HG02938 (cell line): ENCODE data around the gene ATP1A2.

ENCODE experiments used
- ATAC-seq: cut with Tn5 transposase; IDR thresholded peaks from one replicate; pipeline ENCODE4 v1.9.1; 2021; ENCODE audit warnings: mild to moderate bottlenecking, moderate library complexity; ENCODE audit not compliant: unreplicated experiment

Gene ATP1A2

GRCh38 chr1:160084771-160085321 lies 30.7 kb upstream of the ATP1A2 start:
- ATAC-seq = no peak

GRCh38 chr1:160085686-160086455 lies 29.7 kb upstream of the ATP1A2 start:
- no peak for ATAC-seq

GRCh38 chr1:160086456-160086892 lies 29.1 kb upstream of the ATP1A2 start:
- ATAC-seq = no peak

DNA sequence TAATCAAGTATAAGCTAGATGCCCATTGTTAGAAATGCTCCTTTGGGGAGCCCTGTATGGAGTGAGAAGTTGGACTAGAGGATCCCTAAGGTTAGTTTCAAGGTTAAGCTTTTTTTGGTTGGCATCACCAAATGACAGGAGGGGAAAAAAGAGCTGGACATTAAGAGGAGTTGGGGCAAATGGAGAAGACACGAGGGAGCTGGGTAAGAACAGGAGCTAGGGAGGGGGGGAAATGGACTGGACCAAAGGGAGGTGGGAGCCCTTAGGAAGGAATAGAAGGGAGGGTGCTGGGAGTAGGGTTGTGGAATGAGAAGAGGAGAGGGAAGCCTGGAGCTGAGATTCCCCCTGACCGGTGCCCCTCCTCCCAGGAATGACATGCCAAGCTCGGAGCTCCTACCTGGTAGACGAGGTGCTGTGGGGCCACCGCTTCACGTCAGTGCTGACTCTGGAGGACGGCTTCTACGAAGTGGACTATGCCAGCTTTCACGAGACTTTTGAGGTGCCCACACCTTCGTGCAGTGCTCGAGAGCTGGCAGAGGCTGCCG lies 28.4 kb upstream of the ATP1A2 start:
- ATAC-seq = no peak

DNA sequence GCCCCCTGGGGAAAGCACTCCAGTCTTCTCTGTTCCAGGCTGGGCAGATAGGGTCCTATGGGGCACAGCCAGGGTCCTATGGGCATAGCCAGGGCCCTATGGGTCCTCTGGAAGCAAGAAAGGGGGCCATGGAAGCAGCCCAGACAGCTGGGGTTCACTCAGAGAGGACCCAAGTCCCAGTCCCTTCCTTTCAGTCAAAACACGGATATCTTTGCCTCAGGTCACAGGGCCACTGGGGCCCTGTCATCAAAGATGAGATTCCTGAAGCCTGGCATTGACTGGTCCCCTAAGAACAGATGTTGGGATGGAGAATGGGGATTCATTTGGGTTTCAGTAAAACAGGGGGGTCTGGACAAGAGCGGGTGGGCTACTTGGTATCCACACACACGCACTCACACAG lies 25.7 kb upstream of the ATP1A2 start:
- ATAC-seq = no peak

GRCh38 chr1:160090760-160091159 lies 24.8 kb upstream of the ATP1A2 start:
- ATAC-seq = no peak

DNA sequence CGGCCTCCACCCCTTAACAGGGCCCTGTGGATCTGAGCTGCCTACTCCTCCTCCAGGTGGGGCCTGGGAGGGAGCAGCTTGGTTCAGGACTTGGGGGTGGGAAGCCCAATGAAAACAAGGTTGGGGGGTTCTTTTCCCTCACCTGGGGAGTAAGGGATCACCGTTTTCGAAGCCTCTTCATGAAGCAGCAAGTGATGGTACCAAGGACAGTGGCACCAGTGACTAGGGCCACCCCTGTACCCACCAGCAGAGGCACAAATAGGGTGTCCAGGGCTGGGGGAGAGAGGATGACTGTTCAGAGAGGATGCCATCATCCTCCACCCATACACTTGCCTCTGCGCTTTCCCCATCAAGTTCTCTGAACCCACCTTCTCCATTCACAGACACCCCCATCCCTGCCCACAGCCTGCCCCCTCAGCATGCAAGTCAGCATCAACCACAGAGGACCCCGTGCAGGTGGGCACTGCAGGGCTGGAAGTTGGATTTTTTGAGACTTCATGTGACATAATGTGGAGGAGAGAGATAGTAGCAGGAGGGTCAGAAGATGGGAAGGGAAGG lies 23.8 kb upstream of the ATP1A2 start:
- no peak for ATAC-seq

GRCh38 chr1:160092366-160093068 lies 23.0 kb upstream of the ATP1A2 start:
- no peak for ATAC-seq

DNA sequence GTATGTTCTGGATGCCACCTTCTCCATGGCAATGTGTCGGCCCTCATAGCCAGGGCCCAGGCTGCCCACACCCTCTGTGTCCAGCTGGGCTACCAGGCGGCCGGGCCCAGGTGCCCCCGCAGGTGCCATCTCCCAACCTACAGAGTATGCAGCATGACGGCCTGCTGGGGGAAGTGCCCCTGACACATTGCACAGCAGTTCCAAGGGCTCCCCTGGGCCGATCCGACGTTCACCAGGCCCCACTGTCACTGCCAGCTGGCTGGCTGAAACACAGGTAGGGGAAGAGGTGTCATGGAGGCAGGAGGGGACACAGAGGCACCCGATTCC lies 22.5 kb upstream of the ATP1A2 start:
- ATAC-seq = no peak

- ATAC-seq = no peak
These were observed 21.8 kb upstream of the ATP1A2 start for GRCh38 chr1:160093624-160094290.

DNA sequence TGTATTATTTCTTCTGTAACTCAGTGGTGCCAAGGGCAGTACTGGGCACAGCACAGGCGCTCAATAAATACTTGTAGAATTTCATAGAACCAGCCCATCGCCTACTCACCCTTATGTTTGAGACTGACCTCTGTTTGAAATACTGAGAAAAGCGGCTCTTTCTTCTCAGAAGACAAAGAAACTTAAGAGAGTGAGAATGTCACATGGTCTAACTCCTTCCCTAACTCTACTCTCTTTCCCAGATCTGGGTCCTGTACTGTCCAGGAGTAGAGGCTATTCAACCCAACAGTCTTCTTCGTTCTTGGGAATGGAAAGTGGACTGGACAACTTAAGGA lies 21.3 kb upstream of the ATP1A2 start:
- ATAC-seq = no peak

DNA sequence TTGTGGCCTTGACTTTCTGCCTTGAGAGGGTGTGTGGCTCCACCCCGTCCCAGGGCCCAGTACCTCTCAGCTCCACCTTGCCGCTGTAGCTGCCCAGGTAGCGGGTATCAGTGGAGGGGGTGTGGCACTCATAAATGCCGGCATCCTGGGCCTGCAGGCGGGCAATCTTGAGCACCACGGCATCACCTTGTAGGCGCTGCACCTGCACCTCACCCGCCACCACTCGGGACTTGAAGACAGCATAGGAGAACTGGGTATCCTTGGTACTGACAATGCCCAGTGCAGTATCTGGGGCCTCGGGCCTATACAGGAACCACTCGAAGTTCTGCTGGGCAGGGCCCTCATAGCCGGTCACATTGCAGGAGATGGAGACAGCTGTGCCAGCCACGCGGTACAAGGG lies 20.8 kb upstream of the ATP1A2 start:
- no peak for ATAC-seq

GRCh38 chr1:160095382-160096105 lies 20.0 kb upstream of the ATP1A2 start:
- ATAC-seq = no peak

- no peak for ATAC-seq
These were observed 19.1 kb upstream of the ATP1A2 start for GRCh38 chr1:160096274-160097116.

DNA sequence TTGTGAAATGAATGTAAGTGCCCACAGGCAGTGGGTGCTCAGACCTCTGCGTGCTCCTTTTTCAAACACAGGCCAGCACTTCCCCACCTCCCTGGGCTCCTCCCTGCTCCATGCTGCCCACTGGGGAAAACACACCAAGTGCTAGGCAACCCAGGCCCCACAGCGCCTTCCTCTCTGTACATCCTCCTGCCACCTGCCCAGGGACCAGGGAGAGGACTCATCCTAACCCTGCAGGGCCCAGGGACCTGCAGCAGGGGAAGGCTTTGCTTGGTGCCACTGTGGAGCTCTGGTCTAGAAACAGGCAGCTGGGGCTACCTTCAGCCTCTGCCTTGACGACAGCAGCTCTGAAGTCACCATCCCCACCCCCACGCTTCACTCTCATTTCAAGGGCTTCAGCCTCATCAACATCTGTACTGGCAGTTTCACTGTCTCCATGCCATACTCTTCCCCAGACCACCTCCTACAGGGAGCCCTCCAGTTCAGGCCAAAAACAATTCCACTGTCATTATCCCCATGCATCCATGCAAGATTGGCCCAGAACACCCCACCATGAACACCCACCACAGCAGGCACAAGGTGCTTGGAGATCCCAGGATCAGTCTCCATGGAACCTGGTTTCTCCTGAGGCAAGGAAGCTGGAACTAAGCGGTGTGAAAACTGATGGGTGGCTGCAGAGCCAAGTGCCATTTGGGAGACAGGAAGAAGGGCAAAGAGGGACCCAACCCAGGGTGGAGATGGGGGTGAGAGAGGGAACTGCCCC lies 18.2 kb upstream of the ATP1A2 start:
- ATAC-seq = no peak

DNA sequence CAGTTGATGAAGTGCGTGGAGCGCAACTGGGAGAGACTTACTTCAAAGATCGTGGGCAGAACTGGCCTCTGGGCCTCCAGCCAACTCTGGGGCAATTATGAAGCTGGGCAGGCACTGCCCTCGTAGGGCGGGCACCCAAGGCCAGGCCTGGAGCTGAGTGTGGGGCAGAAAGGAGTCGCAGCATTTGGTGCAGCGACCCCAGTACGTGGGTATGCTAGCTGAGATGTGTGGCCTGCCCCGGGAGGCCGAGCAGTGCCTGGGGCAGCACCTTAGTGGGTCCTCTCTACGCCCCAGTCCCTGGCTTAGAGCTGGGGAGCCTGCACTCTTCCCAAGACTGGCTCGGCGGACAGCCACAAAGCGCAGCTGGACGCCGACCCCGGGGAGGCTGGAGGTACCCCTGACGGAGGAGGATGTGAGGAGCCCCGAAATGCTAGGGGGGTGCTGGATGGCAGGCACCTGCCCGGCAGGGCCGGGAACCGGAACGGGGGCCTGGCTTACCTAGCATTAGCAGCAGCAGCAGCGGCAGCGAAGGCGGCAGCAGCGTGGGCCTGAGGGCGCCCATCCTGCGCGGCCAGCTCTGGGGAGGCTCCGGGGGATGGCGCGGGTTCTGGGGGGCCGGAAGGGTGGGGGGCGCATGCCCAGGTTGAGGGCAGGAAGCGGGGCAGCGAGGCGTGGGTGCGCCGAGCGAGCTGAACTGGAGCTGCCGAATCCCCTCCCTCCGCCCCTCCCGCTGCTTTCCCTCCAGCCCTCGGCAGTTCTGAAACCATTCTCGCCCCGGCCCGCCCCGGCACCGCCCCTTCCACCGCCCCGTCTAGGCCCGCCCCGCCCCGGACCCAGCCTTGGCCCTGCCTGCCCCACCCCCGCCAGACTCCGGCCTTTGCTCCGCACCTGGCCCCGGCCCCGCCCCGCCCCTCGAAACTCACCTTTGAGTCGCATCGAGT lies 17.4 kb upstream of the ATP1A2 start, which contains the start of gene IGSF8:
IGSF8 (minus strand) TSS at position 709 of the 941 bp plus-strand sequence; CDS start at position 562, 147 bp downstream.
- ATAC-seq = peak; percentile 40

DNA sequence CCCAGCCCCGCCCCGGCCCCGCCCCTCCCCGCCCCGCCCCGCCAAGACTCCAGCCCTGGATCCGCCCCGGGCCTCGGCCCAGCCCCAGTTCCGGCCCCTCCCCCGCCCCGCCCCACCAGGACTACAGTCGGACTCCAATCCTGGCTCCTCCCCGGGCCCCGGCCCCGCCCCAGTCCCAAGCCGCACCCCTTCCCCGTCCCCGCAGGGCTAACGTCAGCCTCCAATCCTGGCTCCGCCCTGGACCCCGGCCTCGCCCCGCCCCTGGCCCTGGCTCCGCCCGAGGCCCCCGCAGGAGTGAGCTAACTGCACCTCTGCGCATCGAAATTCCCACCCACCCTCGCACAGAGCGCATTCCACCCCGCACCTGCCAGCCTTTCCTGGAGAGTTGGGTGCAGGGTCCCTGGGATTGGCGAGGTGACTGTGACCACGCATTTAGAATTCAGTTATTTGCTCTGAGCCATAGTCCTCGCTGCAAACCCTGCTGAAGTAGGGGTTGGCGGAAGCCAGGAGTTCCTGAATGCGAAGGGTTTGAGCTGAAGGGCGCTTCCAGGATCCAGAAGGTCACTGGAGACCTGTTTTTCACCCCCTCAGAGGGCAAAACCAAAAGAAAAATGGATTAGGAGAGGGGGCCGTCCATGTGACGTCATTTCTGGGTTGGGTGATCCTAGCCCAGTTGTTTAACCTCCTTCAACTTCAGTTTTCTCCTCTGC lies 16.6 kb upstream of the ATP1A2 start:
- ATAC-seq = peak; percentile 77
